ENCODE measurements around the gene PGA5. TPM values are rescaled to one million over a fixed set of nuclear protein-coding genes. Genes with fewer than 3 reads are reported as not detected.
A peak's percentile ranks its signal among the peaks of the same experiment; 100 is the strongest.

The PGA5 gene
- total RNA-seq, 4 donors from 2014 or later: 1.4 to 2.6 TPM; not detected in 2

DNA sequence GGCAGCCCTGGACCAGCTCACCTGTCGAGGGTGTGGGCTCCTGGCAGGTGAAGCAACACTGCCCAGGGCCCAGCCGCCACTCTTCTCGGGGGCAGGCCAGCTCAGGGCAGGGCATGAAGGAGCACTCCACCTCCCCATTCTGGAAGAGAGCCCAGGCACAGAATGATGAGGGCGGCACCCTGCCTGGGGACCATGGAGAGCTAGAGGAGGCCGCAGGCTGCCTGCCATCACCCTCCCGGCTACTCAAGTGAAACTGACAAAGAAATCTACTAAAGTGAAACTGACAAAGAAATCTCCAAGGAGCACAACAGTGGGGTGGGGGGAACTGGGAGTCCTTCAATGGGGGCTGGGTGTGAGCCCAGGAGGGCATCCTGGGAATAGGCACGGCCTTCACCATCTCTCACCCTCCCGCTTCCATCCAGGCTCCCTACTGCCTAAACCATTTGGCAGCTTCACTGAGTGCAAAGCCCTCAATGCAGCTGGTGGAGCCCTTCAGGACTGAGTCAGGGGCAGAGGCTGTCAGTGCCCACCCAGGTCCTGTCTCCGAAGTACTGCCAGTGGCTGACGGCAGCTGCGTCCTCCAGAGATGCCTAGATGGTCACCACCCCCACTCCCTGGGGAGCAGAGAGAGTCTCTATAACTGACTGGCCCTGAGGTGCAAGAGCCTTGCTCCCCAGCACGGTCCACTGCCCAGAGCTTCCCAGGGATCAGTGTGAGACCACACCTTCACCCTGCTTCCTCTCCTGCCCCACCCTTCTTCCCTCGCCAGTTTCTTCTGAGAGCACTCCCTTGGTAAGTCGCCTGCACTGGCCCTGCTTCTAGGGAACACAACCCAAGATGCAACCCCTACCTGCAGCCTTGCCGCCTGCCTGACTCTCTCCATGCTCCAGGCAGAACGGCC is 32.5 kb downstream of the PGA5 start:
- TF ChIP-seq, protein P1, sequence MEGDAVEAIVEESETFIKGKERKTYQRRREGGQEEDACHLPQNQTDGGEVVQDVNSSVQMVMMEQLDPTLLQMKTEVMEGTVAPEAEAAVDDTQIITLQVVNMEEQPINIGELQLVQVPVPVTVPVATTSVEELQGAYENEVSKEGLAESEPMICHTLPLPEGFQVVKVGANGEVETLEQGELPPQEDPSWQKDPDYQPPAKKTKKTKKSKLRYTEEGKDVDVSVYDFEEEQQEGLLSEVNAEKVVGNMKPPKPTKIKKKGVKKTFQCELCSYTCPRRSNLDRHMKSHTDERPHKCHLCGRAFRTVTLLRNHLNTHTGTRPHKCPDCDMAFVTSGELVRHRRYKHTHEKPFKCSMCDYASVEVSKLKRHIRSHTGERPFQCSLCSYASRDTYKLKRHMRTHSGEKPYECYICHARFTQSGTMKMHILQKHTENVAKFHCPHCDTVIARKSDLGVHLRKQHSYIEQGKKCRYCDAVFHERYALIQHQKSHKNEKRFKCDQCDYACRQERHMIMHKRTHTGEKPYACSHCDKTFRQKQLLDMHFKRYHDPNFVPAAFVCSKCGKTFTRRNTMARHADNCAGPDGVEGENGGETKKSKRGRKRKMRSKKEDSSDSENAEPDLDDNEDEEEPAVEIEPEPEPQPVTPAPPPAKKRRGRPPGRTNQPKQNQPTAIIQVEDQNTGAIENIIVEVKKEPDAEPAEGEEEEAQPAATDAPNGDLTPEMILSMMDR (IDR thresholded peaks at IDR 0.05): no peak
- TF ChIP-seq POLR2A (IDR thresholded peaks at IDR 0.05): no peak
- Histone ChIP-seq H3K27me3 (no peaks in the 10 kb centered on the region), H3K9me3 (no peaks in the 10 kb centered on the region), H3K4me1 (peaks cover 18 to 33% of the 10 kb centered on the region in 2 donors), H3K36me3 (no peaks in the 10 kb centered on the region), H3K4me3 (replicated peaks in 1 of 3) (no peak overlapping the region), H3K27ac (peak overlapping the region; percentile 1 to 65 (median 40))
- intact Hi-C loops (cut with DNase I): no loop called here
- DNase-seq: peak; percentile 97
- 37 to 40% methylated on average over 15 to 16 of the region's 16 CpGs for WGBS, 2 donors

DNA sequence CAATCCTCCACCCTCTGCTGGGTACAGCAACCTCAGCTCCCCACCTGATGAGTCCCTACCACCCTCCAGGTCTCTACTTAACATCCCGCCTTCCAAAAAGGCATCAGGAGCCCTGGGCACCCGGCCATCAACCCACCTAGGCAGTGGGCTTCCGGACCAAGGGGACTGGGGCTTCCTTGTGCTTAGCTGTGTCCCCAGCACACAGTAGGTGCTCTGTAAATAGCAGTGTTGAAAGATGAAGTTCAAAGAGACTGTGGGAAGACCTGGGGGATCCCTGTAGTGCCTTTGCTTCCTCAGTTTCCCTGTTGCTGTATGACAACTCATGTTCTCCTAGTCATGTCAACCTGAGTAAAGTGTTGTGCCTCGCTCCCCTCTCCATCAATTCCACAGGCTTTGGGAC is 33.1 kb downstream of the PGA5 start:
- no peak for DNase-seq
- Histone ChIP-seq H3K27ac (peak overlapping the region; percentile 1 to 65 (median 40)), H3K9me3 (no peaks in the 10 kb centered on the region), H3K36me3 (no peaks in the 10 kb centered on the region), H3K4me3 (replicated peaks in 1 of 3) (no peak overlapping the region), H3K27me3 (no peaks in the 10 kb centered on the region), H3K4me1 (peaks cover 18 to 33% of the 10 kb centered on the region in 2 donors)
- no peak for TF ChIP-seq POLR2A (IDR thresholded peaks at IDR 0.05)
- TF ChIP-seq, protein P1 (IDR thresholded peaks at IDR 0.05): no peak
- WGBS, 2 donors: 62 to 81% methylated on average over 4 of the region's 4 CpGs
- intact Hi-C loops (cut with DNase I): no loop called here

DNA sequence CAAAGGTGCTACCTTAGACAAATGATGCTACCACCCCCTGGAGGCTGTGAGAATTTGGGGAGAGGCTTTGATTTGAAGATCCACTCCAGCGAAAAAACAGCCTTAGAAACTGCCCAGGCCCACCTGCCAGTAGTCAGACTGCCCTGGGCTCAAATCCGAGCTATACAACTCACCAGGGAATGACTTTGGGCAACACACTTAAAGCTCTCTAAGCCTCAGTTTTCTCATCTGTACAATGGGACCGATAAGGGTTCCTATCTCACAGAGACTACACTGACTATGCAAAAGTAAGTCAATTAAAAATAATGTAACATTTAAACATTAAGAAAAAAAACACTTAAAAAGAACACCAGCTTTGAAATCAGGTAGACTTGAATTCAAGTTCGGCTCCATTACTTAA is 34.2 kb downstream of the PGA5 start:
- WGBS, 2 donors: 93% methylated on average over 4 of the region's 4 CpGs
- TF ChIP-seq, protein P1 (IDR thresholded peaks at IDR 0.05): no peak
- no peak for TF ChIP-seq POLR2A (IDR thresholded peaks at IDR 0.05)
- intact Hi-C loops (cut with DNase I): no loop called here

DNA sequence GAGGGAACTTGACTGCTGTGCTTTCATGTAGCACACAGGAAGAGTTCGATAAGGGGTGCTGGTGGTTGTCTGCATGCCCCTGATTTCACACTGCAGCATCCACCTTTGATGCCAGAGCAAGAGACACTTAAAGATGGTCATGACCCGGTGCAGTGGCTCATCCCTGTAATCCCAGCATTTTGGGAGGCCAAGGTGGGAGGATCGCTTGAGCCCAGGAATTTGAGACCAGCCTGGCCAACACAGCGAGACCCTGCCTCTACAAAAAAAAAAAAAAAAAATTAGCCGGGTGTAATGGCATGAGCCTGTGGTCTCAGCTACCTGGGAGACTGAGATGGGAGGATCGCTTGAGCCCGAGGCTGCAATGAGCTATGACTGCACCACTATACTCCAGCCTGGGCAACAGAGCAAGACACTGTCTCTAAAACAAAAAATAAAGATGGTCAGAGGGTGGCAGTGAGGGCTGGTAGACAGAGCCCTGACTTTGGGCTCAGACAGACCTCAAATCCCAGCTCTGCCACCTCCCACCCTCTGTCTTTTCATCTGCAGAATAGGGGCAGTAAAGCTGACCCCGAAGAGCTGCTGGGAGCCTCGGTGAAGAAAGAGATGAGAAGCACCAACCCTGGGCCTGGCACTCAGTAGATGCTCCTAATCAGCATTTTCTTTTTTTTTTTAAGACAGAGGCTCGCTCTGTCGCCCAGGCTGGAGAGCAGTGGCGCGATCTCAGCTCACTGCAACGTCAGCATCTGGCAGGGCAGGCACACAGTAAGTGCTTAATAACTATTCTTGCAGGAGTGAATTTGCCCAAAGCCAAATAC is 36.4 kb downstream of the PGA5 start:
- 83 to 86% methylated on average over 14 of the region's 14 CpGs for WGBS, 2 donors
- no peak overlapping the region for H3K4me3 ChIP-seq (replicated peaks in 1 of 3)
- H3K36me3 ChIP-seq: no peaks in the 10 kb centered on the region
- TF ChIP-seq, protein P1 (IDR thresholded peaks at IDR 0.05): no peak
- TF ChIP-seq POLR2A (IDR thresholded peaks at IDR 0.05): no peak
- no peak for DNase-seq
- H3K4me1 ChIP-seq: peaks cover 18 to 37% of the 10 kb centered on the region in 2 donors
- H3K27me3 ChIP-seq: no peaks in the 10 kb centered on the region
- H3K9me3 ChIP-seq: no peaks in the 10 kb centered on the region
- no peak overlapping the region for H3K27ac ChIP-seq
- intact Hi-C loops (cut with DNase I): no loop called here

More for the DNA sequence above, 34.2 kb downstream of the PGA5 start:
- Histone ChIP-seq H3K27ac (no peak overlapping the region), H3K27me3 (no peaks in the 10 kb centered on the region), H3K4me1 (peaks cover 18 to 33% of the 10 kb centered on the region in 2 donors), H3K9me3 (no peaks in the 10 kb centered on the region), H3K36me3 (no peaks in the 10 kb centered on the region), H3K4me3 (replicated peaks in 1 of 3) (no peak overlapping the region)
- DNase-seq: no peak

Measured in thyroid gland (tissue), 4 donors.